ENCODE data around the gene CACUL1. TPM values are rescaled to one million over a fixed set of nuclear protein-coding genes. Genes with fewer than 3 reads are reported as not detected.

CACUL1 gene
- total RNA-seq, 1 experiment from 2014 or later: 38.5 TPM

DNA sequence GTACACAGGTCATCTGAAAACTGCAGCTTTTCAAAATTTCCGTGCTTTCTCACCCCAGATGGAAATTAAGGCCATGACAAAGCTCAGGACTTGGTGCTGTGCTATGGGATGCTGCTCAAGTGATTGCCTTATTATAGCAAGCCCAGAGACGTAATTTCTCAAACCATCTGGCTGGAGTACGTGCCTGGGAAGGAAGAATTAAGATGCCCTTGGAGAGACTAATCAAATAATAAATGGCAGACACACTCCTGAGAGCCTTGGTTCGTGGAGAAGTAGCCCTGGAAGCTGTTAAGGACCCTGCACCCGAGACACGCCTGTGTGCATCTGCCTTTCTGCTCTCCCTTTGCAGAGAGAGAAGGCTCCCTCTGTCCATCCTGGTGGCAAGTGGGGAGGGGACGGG, 121.0 kb downstream of the CACUL1 start:
- no peaks in the 10 kb centered on the region for H3K79me2 ChIP-seq (ENCODE audit: insufficient read depth, low read length)
- peaks cover 85% of the 10 kb centered on the region for H3K27me3 Mint-ChIP-seq (ENCODE audit: low read depth)
- H3K27ac ChIP-seq (ENCODE audit: insufficient read length, low read depth, low read length): no peak overlapping the region
- H3K9ac ChIP-seq (ENCODE audit: extremely low read depth, insufficient read length, low read length): no peak overlapping the region
- H4K91ac ChIP-seq (ENCODE audit: insufficient read length, low read depth, low read length): no peak overlapping the region
- H2BK20ac ChIP-seq (ENCODE audit: low read depth, low read length, poor library complexity, severe bottlenecking): no peak overlapping the region
- TF ChIP-seq, protein P1, sequence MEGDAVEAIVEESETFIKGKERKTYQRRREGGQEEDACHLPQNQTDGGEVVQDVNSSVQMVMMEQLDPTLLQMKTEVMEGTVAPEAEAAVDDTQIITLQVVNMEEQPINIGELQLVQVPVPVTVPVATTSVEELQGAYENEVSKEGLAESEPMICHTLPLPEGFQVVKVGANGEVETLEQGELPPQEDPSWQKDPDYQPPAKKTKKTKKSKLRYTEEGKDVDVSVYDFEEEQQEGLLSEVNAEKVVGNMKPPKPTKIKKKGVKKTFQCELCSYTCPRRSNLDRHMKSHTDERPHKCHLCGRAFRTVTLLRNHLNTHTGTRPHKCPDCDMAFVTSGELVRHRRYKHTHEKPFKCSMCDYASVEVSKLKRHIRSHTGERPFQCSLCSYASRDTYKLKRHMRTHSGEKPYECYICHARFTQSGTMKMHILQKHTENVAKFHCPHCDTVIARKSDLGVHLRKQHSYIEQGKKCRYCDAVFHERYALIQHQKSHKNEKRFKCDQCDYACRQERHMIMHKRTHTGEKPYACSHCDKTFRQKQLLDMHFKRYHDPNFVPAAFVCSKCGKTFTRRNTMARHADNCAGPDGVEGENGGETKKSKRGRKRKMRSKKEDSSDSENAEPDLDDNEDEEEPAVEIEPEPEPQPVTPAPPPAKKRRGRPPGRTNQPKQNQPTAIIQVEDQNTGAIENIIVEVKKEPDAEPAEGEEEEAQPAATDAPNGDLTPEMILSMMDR (conservative IDR thresholded peaks at IDR 0.05): no peak
- no CpG with 5 or more reads among the region's 7 CpGs for WGBS (ENCODE audit: extremely low coverage, insufficient read length, low lambda C conversion rate)
- H3K79me1 ChIP-seq (ENCODE audit: insufficient read depth, low read depth, low read length, poor library complexity, severe bottlenecking): no peaks in the 10 kb centered on the region
- no peaks in the 10 kb centered on the region for H4K20me1 ChIP-seq (ENCODE audit: control insufficient read depth, insufficient read depth, insufficient read length)
- no peak overlapping the region for H4K8ac ChIP-seq (replicated peaks; ENCODE audit: insufficient read length, low read depth, low read length)
- no peak overlapping the region for H3K18ac ChIP-seq (ENCODE audit: insufficient read length, low read depth, low read length)
- no peaks in the 10 kb centered on the region for H3K9me3 ChIP-seq (ENCODE audit: control insufficient read depth, low read depth, low read length)
- H2BK12ac ChIP-seq (ENCODE audit: insufficient read length, low read depth, low read length): no peak overlapping the region
- H3K23ac ChIP-seq (ENCODE audit: insufficient read length, low read depth, low read length): no peak overlapping the region
- H3K4ac ChIP-seq (ENCODE audit: low read depth, low read length): no peak overlapping the region
- H3K56ac ChIP-seq (ENCODE audit: insufficient read length, low read depth, low read length): no peak overlapping the region
- H3K27ac Mint-ChIP-seq: no peak overlapping the region
- H2BK15ac ChIP-seq (ENCODE audit: low read depth, low read length): no peak overlapping the region
- H2AFZ ChIP-seq (ENCODE audit: low read length): no peak overlapping the region
- H3K27me3 ChIP-seq (ENCODE audit: insufficient read depth, low read length): no peaks in the 10 kb centered on the region; the same call in 1 of the 2 replicates
- H3K9me3 Mint-ChIP-seq: 0 out of 5 replicates have a peak, but pooled peaks cover 0 to 2% of the 10 kb centered on the region in 2 experiments
- no peaks in the 10 kb centered on the region for H3K4me1 ChIP-seq (ENCODE audit: insufficient read depth, low read length)
- no peak for DNase-seq
- H3K23me2 ChIP-seq (ENCODE audit: insufficient read length, low read depth, low read length, poor library complexity, severe bottlenecking): no peaks in the 10 kb centered on the region
- H3K14ac ChIP-seq (ENCODE audit: insufficient read depth, low read length): no peak overlapping the region
- no peak overlapping the region for H3T11ph ChIP-seq (ENCODE audit: low read length)
- no peak overlapping the region for H2BK5ac ChIP-seq (ENCODE audit: insufficient read length, low read length)
- H2AK5ac ChIP-seq (ENCODE audit: insufficient read length, low read length): no peak overlapping the region
- no peaks in the 10 kb centered on the region for H3K36me3 Mint-ChIP-seq (ENCODE audit: insufficient read depth in 1 of 3, low read depth in 3 of 3)
- no peak overlapping the region for H4K5ac ChIP-seq (ENCODE audit: insufficient read length, low read depth, low read length)
- H3K4me1 Mint-ChIP-seq: peaks cover 32 to 48% of the 10 kb centered on the region in 2 experiments
- H3K4me2 ChIP-seq (ENCODE audit: insufficient read depth, insufficient read length, low read length): no peak overlapping the region
- no peak overlapping the region for H3K4me3 Mint-ChIP-seq
- H2BK120ac ChIP-seq (ENCODE audit: low read depth, low read length, poor library complexity, severe bottlenecking): no peak overlapping the region

Data from H9 (cell line).